SK-N-SH treated with all-trans-retinoic acid at 6 μM for 48 hours (cell line): ENCODE results near the gene LRRC8C.

Experiments used
- ATAC-seq: fragments of 200-7000 bp; cut with Tn5 transposase; 3 replicates; pipeline ENCODE4 v1.9.1; 2020; ENCODE audit warnings: mild to moderate bottlenecking, moderate library complexity
- ARNTL ChIP-seq: fragments of 450-650 bp; formaldehyde crosslinking; IDR thresholded peaks from 2 replicates; pipeline ENCODE4 v1.5.0; 2020; ENCODE audit warnings: low read depth, mild to moderate bottlenecking, moderate library complexity, borderline replicate concordance
- BACH2 ChIP-seq: fragments of 250-450 bp; sonication (Bioruptor Pico); IDR thresholded peaks from 2 replicates; pipeline ENCODE4 v1.9.0; 2021; ENCODE audit warnings: mild to moderate bottlenecking, borderline replicate concordance
- CSDC2 ChIP-seq: fragments of 250-450 bp; sonication (Bioruptor Pico); IDR thresholded peaks from 2 replicates; pipeline ENCODE4 v1.5.0; 2020; ENCODE audit warnings: mild to moderate bottlenecking, moderate library complexity
- ESRRG ChIP-seq: fragments of 250-450 bp; sonication (Bioruptor Pico); IDR thresholded peaks from 2 replicates; pipeline ENCODE4 v1.6.1; 2021; ENCODE audit warnings: mild to moderate bottlenecking
- ISL1 ChIP-seq: fragments of 250-450 bp; sonication (Bioruptor Pico); IDR thresholded peaks from 2 replicates; pipeline ENCODE4 v2.1.2; 2022; ENCODE audit warnings: mild to moderate bottlenecking, moderate library complexity
- OSR1 ChIP-seq: fragments of 250-450 bp; sonication (Bioruptor Pico); IDR thresholded peaks from 2 replicates; pipeline ENCODE4 v1.8.0; 2022; ENCODE audit warnings: moderate library complexity, mild to moderate bottlenecking, inconsistent platforms
- PPARA ChIP-seq: fragments of 250-450 bp; sonication (Bioruptor Pico); IDR thresholded peaks from 2 replicates; pipeline ENCODE4 v1.5.0; 2020; ENCODE audit warnings: mild to moderate bottlenecking, borderline replicate concordance
- RARB ChIP-seq: fragments of 250-450 bp; sonication (Bioruptor Pico); IDR thresholded peaks from 2 replicates; pipeline ENCODE4 v1.8.0; 2021; ENCODE audit warnings: mild to moderate bottlenecking, moderate library complexity
- SNAI2 ChIP-seq: fragments of 250-450 bp; sonication (Bioruptor Pico); IDR thresholded peaks from 2 replicates; pipeline ENCODE4 v1.5.0; 2020; ENCODE audit warnings: mild to moderate bottlenecking, moderate library complexity
- TCF4 ChIP-seq: fragments of 250-450 bp; sonication (Bioruptor Pico); IDR thresholded peaks from 2 replicates; pipeline ENCODE4 v1.8.0; 2021; ENCODE audit warnings: mild to moderate bottlenecking, moderate library complexity, borderline replicate concordance
- TOX ChIP-seq: fragments of 250-450 bp; sonication (Bioruptor Pico); IDR thresholded peaks from 2 replicates; pipeline ENCODE4 v1.8.0; 2021; ENCODE audit warnings: mild to moderate bottlenecking, moderate library complexity, borderline replicate concordance
- ZC3H10 ChIP-seq: fragments of 250-450 bp; sonication (Bioruptor Pico); IDR thresholded peaks from 2 replicates; pipeline ENCODE4 v1.5.1; 2021; ENCODE audit warnings: mild to moderate bottlenecking, moderate library complexity
- ZFP3 ChIP-seq: fragments of 250-450 bp; sonication (Bioruptor Pico); IDR thresholded peaks from 2 replicates; pipeline ENCODE4 v1.5.0; 2020; ENCODE audit warnings: mild to moderate bottlenecking, moderate library complexity
- ZFP30 ChIP-seq: fragments of 450-650 bp; formaldehyde crosslinking; IDR thresholded peaks from 2 replicates; pipeline ENCODE4 v1.5.0; 2022; ENCODE audit warnings: mild to moderate bottlenecking, moderate library complexity
- ZNF565 ChIP-seq: fragments of 450-650 bp; formaldehyde crosslinking; conservative IDR thresholded peaks from 2 replicates; pipeline ENCODE4 v1.5.0; 2020; ENCODE audit warnings: low read depth, mild to moderate bottlenecking, moderate library complexity
- ZNF70 ChIP-seq: fragments of 450-650 bp; formaldehyde crosslinking; IDR thresholded peaks from 2 replicates; pipeline ENCODE4 v1.5.0; 2020; ENCODE audit warnings: mild to moderate bottlenecking, moderate library complexity
- ZNF8 ChIP-seq: fragments of 450-650 bp; formaldehyde crosslinking; IDR thresholded peaks from 2 replicates; pipeline ENCODE4 v1.5.0; 2020; ENCODE audit warnings: mild to moderate bottlenecking, moderate library complexity
- TF ChIP-seq, protein P1 (sequence below): fragments of 250-450 bp; sonication (Bioruptor Pico); IDR thresholded peaks from 2 replicates; pipeline ENCODE4 v1.5.1; 2020; ENCODE audit warnings: low read depth, mild to moderate bottlenecking, moderate library complexity
- TF ChIP-seq, protein P2 (sequence below): fragments of 250-450 bp; sonication (Bioruptor Pico); IDR thresholded peaks from 2 replicates; pipeline ENCODE4 v1.5.1; 2021; ENCODE audit warnings: mild to moderate bottlenecking, moderate library complexity
- TF ChIP-seq, protein P3 (sequence below): fragments of 250-450 bp; sonication (Bioruptor Pico); IDR thresholded peaks from 2 replicates; pipeline ENCODE4 v1.5.0; 2020; ENCODE audit warnings: mild to moderate bottlenecking, moderate library complexity
- TF ChIP-seq, protein P4 (sequence below): fragments of 250-450 bp; sonication (Bioruptor Pico); IDR thresholded peaks from 2 replicates; pipeline ENCODE4 v1.8.0; 2020; ENCODE audit warnings: mild to moderate bottlenecking, moderate library complexity, borderline replicate concordance

Gene LRRC8C

DNA sequence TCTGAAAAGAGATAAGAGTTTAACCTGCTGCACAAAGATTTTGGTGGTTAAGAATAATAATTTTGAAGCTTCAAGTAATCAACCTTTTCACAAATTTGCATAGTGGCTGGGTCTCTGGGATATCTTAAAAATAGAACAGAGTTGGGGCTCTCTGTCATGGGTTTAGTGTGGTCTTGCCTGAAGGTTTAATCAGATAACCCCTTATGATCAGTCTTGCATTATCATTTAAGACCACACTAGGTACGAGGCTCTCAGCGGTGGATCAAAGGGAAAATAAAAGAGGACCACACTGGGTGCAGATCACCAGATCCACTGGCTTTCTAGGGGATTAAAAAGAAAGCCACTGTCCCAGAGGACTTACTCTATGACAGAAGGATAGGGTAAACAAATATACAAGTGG lies 19.5 kb downstream of the LRRC8C start:
- no peak for ATAC-seq
- TF ChIP-seq ZNF70 (CRISPR knock-in tag): no peak
- TF ChIP-seq TOX (CRISPR knock-in tag): no peak
- no peak for TF ChIP-seq CSDC2
- no peak for TF ChIP-seq ESRRG
- TF ChIP-seq ZNF8 (CRISPR knock-in tag): no peak
- TF ChIP-seq ZNF565 (CRISPR knock-in tag): no peak
- TF ChIP-seq PPARA (CRISPR knock-in tag): no peak
- TF ChIP-seq BACH2 (CRISPR knock-in tag): no peak
- no peak for TF ChIP-seq RARB (CRISPR knock-in tag)
- TF ChIP-seq ZC3H10: no peak
- TF ChIP-seq, protein P1, sequence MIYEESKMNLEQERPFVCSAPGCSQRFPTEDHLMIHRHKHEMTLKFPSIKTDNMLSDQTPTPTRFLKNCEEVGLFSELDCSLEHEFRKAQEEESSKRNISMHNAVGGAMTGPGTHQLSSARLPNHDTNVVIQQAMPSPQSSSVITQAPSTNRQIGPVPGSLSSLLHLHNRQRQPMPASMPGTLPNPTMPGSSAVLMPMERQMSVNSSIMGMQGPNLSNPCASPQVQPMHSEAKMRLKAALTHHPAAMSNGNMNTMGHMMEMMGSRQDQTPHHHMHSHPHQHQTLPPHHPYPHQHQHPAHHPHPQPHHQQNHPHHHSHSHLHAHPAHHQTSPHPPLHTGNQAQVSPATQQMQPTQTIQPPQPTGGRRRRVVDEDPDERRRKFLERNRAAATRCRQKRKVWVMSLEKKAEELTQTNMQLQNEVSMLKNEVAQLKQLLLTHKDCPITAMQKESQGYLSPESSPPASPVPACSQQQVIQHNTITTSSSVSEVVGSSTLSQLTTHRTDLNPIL (CRISPR knock-in tag): no peak
- no peak for TF ChIP-seq ARNTL
- no peak for TF ChIP-seq OSR1 (CRISPR knock-in tag)
- TF ChIP-seq, protein P2, sequence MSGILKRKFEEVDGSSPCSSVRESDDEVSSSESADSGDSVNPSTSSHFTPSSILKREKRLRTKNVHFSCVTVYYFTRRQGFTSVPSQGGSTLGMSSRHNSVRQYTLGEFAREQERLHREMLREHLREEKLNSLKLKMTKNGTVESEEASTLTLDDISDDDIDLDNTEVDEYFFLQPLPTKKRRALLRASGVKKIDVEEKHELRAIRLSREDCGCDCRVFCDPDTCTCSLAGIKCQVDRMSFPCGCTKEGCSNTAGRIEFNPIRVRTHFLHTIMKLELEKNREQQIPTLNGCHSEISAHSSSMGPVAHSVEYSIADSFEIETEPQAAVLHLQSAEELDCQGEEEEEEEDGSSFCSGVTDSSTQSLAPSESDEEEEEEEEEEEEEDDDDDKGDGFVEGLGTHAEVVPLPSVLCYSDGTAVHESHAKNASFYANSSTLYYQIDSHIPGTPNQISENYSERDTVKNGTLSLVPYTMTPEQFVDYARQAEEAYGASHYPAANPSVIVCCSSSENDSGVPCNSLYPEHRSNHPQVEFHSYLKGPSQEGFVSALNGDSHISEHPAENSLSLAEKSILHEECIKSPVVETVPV: no peak

DNA sequence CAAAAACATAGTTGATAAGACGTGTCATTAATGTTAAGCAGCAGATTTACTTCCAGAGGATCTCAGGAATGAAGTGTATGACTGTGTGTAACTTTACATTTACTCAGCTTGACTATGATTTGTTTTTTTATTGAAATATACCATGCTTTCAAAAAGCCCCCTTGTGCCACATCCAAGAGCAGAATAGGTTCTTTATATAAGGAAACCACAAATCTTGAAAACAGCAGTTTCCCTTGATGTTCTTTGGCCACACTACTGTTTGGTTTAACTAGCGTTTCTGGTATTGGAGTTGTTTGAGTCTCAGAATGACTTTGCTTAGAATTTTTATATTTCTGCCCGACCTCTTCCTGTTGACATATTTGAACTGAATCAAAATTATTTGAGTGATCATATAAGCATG lies 25.0 kb downstream of the LRRC8C start:
- TF ChIP-seq ISL1 (CRISPR knock-in tag) (no peak), BACH2 (CRISPR knock-in tag) (no peak), PPARA (CRISPR knock-in tag) (no peak), ZNF565 (CRISPR knock-in tag) (no peak), CSDC2 (no peak), TCF4 (CRISPR knock-in tag) (no peak), RARB (CRISPR knock-in tag) (no peak), ZNF70 (CRISPR knock-in tag) (no peak)
- TF ChIP-seq, protein P1 (CRISPR knock-in tag): no peak
- TF ChIP-seq, protein P3, sequence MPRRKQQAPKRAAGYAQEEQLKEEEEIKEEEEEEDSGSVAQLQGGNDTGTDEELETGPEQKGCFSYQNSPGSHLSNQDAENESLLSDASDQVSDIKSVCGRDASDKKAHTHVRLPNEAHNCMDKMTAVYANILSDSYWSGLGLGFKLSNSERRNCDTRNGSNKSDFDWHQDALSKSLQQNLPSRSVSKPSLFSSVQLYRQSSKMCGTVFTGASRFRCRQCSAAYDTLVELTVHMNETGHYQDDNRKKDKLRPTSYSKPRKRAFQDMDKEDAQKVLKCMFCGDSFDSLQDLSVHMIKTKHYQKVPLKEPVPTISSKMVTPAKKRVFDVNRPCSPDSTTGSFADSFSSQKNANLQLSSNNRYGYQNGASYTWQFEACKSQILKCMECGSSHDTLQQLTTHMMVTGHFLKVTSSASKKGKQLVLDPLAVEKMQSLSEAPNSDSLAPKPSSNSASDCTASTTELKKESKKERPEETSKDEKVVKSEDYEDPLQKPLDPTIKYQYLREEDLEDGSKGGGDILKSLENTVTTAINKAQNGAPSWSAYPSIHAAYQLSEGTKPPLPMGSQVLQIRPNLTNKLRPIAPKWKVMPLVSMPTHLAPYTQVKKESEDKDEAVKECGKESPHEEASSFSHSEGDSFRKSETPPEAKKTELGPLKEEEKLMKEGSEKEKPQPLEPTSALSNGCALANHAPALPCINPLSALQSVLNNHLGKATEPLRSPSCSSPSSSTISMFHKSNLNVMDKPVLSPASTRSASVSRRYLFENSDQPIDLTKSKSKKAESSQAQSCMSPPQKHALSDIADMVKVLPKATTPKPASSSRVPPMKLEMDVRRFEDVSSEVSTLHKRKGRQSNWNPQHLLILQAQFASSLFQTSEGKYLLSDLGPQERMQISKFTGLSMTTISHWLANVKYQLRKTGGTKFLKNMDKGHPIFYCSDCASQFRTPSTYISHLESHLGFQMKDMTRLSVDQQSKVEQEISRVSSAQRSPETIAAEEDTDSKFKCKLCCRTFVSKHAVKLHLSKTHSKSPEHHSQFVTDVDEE (CRISPR knock-in tag): no peak
- TF ChIP-seq, all 23 proteins: peak for 0
- ATAC-seq: no peak

DNA sequence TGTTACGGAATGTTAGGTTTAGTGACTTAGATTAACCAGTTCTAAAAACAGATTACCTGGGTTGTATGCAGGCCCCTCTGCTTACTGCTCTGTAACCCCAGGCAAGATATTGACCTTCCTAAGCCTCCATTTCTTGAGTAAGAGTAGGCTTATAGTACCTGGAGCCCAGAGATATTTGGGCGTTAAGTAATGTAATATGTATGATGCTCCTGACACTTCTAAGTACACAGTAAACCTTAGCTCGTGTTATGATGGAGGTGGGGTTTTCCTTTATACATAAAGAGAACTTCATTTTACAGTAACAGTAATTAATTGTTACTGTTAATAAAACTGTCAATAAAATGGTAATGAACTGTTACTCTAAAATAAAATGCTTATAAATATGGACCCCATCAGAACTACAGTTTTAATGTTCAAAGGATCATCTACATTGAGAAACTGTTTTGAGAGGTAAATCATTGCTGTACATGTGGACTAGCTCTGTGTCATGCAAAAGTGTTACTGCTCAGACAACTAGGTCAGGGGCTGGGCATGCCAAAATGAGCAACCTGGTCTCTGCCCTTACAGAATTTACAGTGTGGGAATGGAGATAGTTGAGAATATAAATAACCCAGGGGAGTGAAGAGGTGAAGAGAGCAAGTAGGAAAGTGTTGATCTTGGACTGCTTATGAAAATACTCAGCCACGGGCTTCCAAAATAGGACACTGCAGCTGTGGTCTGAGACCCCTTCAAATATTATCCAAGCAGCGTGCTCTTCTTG lies 26.6 kb downstream of the LRRC8C start:
- no peak for ATAC-seq
- TF ChIP-seq ZNF70 (CRISPR knock-in tag) (no peak), ARNTL (no peak), ZFP3 (no peak), TCF4 (CRISPR knock-in tag) (no peak), TOX (CRISPR knock-in tag) (no peak), RARB (CRISPR knock-in tag) (no peak), ZNF8 (CRISPR knock-in tag) (no peak), OSR1 (CRISPR knock-in tag) (no peak), ISL1 (CRISPR knock-in tag) (no peak), ESRRG (no peak), ZFP30 (CRISPR knock-in tag) (no peak), SNAI2 (CRISPR knock-in tag) (no peak), BACH2 (CRISPR knock-in tag) (no peak)
- TF ChIP-seq, protein P2: no peak
- TF ChIP-seq, protein P1 (CRISPR knock-in tag): no peak
- TF ChIP-seq, protein P4, sequence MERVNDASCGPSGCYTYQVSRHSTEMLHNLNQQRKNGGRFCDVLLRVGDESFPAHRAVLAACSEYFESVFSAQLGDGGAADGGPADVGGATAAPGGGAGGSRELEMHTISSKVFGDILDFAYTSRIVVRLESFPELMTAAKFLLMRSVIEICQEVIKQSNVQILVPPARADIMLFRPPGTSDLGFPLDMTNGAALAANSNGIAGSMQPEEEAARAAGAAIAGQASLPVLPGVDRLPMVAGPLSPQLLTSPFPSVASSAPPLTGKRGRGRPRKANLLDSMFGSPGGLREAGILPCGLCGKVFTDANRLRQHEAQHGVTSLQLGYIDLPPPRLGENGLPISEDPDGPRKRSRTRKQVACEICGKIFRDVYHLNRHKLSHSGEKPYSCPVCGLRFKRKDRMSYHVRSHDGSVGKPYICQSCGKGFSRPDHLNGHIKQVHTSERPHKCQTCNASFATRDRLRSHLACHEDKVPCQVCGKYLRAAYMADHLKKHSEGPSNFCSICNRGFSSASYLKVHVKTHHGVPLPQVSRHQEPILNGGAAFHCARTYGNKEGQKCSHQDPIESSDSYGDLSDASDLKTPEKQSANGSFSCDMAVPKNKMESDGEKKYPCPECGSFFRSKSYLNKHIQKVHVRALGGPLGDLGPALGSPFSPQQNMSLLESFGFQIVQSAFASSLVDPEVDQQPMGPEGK (CRISPR knock-in tag): no peak
